HG03565 (cell line): ENCODE measurements around the gene SCYL1.
A peak's percentile ranks its signal among the peaks of the same experiment; 100 is the strongest.

ENCODE experiments used
- ATAC-seq: cut with Tn5 transposase; IDR thresholded peaks from one replicate; pipeline ENCODE4 v1.9.1; 2021; ENCODE audit warnings: mild to moderate bottlenecking, moderate library complexity; ENCODE audit not compliant: unreplicated experiment

Gene SCYL1

DNA sequence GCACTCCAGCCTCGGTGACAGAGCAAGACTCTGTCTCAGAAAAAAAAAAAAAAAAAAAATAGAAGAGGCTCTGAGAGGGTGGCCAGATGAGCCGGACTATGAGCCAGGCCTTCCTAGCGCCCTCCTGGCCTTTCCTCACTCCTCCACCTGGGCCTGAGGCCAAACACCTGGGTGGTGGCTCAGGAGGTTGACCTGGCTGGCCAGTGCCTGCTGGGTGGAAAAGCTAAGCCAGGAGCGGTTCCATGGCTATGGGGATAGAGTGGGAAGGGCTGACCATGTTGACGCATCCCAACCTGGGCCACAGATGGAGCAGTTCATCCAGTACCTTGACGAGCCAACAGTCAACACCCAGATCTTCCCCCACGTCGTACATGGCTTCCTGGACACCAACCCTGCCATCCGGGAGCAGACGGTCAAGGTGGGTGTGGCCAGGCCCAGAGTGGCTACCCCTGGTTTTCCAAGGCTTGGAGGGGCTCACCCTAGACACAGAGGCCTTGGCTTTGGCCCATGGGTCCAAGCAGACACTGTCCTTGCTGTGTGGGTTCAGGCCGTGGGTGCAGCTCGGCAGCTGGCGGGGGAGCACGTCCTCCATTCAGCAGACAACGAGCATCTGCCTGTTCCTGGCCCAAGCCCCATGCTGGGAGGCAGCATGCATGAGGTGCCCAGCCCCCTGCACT is 7.6 kb downstream of the SCYL1 start:
- no peak for ATAC-seq

DNA sequence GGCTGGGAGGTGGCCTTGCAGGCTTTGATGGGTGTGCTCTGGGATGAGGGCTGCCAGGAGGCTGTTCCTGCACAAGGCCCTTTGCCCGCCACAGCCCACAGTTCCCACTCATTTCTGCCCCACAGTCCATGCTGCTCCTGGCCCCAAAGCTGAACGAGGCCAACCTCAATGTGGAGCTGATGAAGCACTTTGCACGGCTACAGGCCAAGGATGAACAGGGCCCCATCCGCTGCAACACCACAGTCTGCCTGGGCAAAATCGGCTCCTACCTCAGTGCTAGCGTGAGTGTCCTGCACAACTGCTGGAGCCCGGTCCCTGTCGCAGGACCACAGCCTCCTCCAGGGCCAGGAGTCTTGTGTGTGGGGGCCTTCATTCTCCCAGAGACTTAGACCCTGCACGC is 10.2 kb downstream of the SCYL1 start:
- no peak for ATAC-seq

DNA sequence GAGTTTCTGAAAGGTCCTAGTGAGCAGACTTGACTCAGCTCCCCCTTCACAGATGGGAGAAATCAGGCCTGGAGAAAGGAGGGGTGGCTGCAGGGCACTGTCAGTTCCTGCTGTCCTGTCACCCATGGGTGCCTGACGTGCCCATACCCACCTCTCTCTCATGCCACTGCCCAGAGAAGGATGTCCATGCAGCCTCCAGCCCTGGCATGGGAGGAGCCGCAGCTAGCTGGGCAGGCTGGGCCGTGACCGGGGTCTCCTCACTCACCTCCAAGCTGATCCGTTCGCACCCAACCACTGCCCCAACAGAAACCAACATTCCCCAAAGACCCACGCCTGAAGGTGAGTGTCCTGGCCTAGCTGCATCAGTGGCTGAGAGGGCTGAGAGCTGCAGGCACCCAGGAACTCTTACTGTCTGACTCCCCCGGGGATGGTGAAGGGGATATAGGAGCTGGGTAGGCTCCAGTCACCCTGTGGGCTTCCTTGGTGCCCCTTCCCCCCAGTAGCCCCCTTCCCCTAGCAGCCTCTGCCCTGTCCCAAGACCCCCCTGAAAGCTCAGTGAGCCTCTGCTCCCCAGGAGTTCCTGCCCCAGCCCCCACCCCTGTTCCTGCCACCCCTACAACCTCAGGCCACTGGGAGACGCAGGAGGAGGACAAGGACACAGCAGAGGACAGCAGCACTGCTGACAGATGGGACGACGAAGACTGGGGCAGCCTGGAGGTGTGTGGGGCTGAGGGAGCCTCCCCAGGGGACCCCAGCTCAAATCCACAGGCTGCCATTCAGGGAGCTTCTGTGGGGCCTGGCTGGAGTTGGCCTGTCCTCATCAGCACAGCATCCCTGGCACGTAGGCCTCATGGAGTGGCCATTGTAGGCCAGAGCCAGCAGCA is 11.8 kb downstream of the SCYL1 start:
- no peak for ATAC-seq

DNA sequence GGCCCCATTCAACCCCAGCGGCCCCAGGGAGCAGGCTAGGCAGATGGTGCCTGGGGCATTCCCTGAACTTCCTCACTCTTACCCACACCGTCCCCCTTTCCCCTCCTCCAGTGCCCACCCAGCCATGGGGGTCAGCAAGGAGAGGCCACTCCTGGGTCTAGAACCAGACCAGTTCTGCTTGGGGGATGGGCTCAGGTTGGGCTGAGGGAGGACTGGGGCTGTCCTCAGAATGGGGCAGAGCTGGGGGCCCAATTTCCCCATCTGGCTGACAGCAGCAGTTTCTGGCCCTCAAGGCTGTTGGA is 12.4 kb downstream of the SCYL1 start:
- no peak for ATAC-seq

DNA sequence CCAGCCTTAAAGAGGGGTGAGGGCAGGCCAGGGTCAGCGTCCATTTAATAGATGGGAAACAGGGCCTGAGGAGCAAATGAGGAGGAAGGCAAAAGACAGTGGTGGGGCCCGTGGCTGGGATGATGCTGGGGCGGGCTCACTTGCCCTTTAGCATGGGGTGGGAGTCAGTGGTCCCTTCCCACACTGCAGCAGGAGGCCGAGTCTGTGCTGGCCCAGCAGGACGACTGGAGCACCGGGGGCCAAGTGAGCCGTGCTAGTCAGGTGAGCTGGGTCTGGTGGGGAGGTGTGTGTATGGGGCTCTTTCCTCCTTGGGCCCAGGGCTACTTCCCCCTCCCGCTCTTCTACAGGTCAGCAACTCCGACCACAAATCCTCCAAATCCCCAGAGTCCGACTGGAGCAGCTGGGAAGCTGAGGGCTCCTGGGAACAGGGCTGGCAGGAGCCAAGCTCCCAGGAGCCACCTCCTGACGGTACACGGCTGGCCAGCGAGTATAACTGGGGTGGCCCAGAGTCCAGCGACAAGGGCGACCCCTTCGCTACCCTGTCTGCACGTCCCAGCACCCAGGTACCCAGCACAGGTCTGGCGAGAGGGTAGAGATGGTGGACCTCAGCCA is 12.8 kb downstream of the SCYL1 start:
- no peak for ATAC-seq

DNA sequence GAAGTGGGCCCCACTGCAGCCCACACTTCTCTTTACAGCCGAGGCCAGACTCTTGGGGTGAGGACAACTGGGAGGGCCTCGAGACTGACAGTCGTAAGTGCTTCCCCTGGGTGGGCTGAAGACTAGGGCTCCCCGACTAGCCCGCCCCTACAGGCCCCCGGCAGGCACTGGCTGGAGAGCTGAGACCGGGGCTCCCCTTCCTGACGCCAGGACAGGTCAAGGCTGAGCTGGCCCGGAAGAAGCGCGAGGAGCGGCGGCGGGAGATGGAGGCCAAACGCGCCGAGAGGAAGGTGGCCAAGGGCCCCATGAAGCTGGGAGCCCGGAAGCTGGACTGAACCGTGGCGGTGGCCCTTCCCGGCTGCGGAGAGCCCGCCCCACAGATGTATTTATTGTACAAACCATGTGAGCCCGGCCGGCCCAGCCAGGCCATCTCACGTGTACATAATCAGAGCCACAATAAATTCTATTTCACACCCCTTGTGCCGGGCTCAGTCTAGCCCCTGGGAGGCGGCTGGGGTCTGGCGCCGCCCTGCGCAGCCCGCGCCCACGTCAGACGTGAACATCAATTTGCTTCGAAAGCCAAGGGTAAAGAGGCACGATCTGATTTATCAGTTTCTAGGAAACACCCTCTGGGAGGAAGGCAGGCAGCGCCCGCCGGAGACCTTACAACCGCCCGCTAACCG is 13.5 kb downstream of the SCYL1 start:
- no peak for ATAC-seq

DNA sequence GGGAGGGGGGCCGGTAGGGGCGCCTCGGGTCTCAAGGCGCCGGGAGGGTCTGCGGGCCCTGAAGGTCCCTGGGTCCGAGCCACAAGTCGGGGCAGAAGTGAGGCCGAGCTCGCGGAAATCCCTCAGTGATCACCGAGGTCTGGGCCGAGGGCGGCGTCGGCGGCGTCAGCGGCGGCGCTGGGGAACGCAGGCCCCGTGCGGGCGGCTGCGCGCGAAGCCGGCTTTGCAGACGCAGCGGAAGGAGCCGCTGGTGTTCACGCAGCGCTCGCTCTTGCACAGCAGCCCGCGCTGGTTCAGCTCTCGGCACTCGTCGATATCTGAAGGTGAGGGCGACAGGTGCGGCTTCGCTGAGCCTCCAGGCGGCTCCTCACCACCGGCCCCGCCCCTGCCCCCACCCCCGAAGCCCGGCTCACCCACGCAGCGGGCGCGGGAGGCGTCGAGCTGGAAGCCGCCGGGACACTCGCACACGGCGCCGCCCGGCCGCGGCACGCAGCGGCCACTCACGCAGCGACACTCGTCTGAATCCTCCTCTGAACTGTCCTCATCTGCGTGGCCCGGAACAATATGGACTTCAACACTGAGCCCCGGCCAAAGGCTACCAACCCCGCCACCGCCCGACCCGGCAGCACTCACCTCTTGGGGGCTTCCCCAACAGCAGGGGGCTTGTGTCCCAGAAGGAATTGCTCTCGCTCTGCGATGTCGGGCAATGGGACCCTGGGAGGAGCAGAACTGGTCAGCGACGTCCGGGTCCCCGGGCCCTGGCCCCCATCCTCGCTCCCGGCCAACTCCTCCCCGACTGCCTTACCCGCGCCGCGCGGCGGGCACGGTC is 14.2 kb downstream of the SCYL1 start:
- no peak for ATAC-seq

DNA sequence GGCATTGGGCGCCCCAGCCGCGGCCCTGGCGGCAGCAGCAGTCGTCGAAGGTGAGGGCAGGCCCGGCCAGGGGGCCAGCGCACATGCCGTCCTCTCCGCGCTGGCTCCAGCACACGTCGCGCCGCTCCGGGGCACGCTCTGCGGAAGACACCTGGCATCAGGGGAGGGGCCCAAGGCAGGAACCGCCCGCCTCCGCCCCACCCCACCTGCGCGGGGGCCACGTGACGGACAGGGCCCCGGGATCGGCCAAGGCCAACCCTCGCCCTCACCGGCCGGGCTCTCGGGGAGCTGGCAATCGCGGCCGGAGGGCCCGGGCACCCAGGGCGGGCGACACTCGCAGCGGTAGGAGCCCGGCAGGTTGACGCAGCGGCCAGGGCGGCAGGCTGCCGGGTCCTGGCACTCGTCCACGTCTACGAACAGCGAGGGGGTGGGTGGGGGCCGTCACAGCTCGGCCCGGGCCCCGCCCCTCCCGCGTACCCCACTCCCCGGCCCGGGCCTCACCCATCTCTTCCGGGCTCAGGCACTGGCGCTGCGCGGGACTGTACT is 14.9 kb downstream of the SCYL1 start:
- ATAC-seq, result peak; percentile 33

DNA sequence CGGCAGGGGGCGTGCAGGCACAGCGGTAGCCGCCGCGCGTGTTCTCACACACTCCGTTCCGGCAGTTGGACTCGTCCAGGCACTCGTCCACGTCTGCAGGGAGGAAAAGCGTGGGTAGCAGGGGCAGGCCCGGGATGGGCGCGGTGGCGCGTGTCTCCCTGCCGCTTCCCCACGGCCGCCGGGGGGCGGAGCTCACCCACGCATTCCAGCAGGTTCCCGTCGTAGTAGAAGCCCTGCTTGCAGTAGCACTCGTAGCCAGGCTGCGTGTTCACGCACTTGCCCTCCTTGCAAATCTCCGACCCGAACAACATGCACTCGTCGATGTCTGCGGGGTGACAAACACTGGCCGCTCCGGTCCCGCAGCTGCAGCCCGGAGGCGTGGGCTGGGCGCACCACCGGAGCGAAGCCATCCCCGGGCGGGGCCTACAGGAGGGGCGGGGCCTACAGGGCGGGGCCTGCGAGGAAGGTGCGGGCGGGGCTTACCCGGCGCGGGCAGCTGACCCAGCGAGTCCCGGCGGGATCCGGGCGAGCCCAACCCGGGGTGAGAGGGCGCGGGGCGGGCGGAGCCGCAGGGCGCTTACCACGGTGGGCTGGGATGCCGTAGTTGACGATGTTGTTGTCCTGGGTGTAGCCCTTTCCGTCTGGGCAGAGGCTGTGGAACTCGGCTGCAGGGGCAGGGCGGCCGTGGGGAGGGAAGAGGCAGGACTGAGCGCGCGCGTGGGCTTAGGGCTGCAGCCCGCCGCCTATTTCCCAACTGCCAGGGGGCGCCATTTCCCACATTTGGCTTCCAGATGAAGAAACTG is 15.6 kb downstream of the SCYL1 start:
- ATAC-seq, result peak; percentile 38

DNA sequence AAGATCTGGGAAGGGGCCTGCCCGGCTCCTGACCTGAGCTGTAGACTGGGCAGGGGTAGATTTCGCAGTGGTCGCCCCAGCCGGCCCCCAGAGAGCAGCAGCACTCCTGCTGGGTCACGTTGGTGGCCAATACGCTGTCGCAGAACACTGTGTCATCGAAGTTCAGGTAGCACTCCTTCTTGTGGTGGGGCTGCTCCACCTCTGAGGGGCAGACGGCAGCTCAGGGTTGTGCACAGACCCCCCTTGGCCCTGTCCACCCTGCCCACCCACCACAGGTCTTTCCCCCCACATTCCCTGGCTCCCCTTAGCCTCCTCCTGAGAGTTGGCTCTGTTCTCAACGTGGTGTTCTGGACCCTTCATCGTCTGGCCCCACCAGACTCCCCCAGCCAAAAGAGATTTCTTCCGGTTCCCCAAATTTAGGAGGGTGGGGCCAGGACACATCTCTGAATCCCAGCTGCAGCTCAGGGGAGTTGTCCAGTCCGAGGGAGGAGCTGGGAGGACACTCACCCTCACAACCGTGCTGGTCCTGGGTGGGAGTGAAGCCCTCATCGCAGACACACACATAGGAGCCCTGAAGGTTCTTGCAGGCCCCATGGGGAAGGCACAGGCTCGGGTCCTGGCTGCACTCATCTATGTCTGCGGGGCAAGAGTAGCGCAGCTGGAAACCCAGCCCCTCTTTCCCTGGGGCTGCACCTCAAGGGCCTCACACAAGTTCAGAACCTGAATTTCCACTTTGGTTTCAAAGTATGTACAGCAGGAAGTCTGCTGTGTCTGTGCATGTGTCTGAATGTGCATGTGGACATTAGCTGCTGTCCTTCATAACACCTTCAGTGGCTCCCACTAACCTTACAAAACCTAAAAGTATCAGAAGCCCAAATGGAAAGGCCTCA is 16.5 kb downstream of the SCYL1 start:
- no peak for ATAC-seq

DNA sequence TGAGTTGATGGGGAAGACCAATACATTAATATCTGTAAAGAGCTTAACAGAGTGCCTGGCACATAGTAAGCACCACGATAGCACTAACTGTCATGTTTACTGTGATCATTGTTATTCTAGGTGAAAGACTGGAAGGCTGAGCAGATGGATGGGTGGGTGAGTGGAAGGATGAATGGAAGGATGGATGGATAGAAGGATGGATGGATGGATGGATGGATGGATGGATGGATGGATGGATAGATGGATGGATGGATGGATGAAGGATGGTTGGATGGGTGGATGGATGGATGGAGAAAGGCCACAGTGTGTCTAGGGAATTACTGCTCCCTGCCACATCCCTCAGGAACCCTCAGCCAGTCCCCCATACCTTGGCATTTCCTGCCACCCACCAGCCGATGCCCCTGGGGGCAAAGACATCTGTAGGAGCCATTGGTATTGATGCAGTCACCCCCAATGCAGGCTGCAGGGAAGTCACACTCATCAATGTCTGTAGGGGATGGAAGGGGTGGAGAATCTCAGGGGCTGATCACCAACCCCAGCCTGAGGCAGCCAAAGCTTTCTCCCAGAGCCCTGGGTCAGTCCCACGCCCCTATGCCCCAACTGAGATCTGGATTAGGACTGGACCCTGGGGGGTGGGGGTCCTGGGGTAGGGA is 18.0 kb downstream of the SCYL1 start:
- ATAC-seq, result no peak

DNA sequence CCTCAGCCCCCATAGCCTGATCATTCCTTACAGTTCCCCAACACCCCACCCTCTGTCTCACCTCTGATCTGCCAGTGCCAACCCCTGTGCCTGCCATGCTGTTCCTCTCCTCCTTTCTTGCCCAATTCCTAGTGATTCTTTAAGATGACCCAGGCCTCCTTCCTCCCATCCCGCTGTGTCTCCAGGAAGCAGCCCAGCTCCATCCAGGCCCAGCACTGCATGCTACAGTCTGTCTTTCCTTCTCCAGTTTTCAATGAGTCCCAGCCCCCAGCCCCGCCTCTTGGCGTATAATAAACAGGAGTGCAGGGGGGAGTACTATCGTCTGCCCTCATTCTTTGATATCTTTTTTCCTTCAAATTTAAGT is 21.0 kb downstream of the SCYL1 start:
- ATAC-seq, result no peak

DNA sequence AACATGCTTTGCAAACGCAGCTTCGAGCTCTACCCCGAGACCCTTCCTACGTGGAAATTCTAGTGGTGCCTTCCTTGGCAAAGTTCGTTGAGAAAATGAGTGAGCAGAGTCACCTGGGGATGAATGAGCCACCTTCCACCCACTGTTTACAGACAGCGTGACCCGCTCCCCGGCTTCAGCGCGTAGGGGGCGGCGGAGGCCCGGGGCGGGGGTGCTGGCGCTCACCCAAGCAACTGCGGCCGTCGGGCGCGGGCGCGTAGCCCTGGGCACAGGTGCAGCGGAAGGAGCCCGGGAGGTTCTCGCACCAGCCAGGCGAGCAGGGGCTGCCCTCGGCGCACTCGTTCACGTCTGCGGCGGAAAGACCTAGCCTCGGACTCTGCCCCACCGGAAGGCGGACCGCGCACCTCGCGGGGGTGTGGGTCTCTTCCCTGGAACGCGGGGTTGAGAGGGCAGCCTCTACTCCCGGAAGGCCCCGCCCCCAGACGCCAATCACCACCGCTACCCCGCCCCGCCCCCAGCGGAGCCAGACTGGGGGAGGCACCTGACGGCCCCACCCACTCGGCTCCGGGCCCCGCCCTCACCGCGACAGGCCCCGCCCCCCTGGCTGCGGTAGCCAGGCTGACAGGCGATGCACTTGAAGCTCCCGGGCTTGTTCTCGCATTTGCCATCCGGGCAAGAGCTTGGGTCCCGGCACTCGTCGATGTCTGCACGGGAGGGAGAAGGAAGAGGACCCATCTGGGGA is 21.5 kb downstream of the SCYL1 start:
- peak; percentile 43 for ATAC-seq

DNA sequence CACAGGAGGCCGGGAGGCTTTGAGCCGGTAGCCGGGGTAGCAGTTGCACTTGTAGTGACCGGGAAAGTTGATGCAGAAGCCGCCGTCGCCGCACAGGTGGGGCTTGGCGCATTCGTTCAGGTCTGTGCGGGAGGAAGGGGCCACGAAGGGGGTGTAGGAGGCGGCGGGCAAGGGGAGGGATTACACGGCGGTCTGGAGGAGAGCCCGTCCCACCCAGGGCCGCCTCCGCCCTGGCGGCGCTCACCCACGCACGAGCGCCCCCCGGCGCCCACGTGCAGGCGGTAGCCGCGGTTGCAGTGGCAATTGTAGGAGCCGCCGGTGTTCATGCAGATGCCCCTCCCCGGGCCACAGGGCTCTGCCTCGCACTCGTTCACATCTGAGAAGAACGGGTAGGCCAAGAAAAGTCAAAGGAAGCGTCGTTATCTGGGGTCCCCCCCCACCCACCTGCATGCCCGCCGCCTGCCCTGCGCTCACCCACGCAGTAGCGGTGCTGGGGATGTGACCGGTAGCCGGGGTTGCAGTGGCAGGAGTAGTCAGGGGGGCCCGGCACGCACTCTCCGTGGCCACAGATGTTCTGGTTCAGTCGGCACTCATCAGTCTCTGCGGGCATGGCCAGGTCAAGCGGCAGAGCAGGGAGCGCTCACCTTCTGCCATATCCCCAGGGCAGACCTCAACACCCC is 22.7 kb downstream of the SCYL1 start:
- no peak for ATAC-seq

DNA sequence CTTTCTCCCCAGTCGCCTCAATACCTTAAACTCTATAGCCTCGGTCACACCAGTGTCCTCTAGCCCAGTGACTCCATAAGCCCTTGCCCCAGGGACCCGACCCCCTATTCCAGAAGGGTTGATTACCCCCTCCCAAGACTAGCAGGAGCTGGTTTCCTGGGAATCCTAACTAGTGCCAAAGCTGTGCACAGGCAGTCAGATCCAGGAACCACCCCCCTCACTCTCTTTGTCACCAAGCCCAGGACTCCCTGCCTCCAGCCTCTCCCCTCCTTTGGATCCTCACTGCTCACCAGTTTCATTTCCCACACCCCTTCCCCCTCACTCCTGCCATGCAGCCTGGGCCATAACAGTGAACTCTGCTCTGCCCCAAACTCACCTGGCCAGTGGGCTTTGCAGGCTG is 23.5 kb downstream of the SCYL1 start:
- ATAC-seq, result no peak

DNA sequence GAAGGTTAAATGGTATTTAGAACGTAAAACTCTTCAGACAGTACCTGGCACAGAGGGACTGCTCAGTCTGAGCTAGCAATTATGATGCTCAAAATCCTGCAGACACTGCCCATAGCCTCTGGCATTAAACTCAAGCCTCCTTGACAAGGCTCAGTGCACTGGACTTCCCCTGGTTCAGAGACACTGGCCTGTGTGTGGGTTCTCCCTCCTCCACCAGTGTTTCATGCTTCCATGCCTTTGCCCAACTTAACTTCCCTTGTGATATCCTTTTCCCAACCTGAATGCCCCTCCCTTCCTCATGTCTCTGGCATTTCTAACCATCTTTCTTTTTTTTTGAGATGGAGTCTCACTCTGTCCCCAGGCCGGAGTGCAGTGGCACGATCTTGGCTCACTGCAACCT is 24.2 kb downstream of the SCYL1 start:
- ATAC-seq, result no peak
